ENCODE results near the gene PCBP1. TPM values are rescaled to one million over a fixed set of nuclear protein-coding genes. Genes with fewer than 3 reads are reported as not detected.

The PCBP1 gene
- total and polyA plus RNA-seq, 9 of the 15 experiments (the other 6 are each of a cell fraction or from before 2014, with no cell fraction given): 19.2 to 407 (median 78.1) TPM

- TF ChIP-seq RBM25 (IDR thresholded peaks at IDR 0.05; ENCODE audit: low read depth, low read length, severe bottlenecking) (no peak), SRF (CRISPR knock-in tag; IDR thresholded peaks at IDR 0.05) (0 out of 4 replicates have a peak, but pooled peaks of 1 of the 2 experiments have one; percentile 42), TBL1XR1 (IDR thresholded peaks at IDR 0.05; ENCODE audit: low read length in 2 of 2) (no peak), SMAD1 (IDR thresholded peaks at IDR 0.05; ENCODE audit: low read depth, low read length, partially characterized antibody) (no peak), DIDO1 (tag; IDR thresholded peaks at IDR 0.05; ENCODE audit: low read depth) (no peak), DACH1 (IDR thresholded peaks at IDR 0.05; ENCODE audit: partially characterized antibody) (no peak), RB1 (IDR thresholded peaks at IDR 0.05; ENCODE audit: low read depth) (no peak), SMARCA4 (IDR thresholded peaks at IDR 0.05) (peak; percentile 16; the same call in 1 of the 2 replicates), ZNF311 (CRISPR knock-in tag; IDR thresholded peaks at IDR 0.05) (peak; percentile 6; the same call in 1 of the 2 replicates), ZFX (CRISPR knock-in tag; IDR thresholded peaks at IDR 0.05) (0 out of 2 replicates have a peak, but pooled peaks have one; percentile 28), TAF1 (IDR thresholded peaks at IDR 0.05; ENCODE audit: control insufficient read depth, extremely low read depth, insufficient read depth, low read length, severe bottlenecking) (no peak), UBTF (IDR thresholded peaks at IDR 0.05; ENCODE audit: borderline replicate concordance in 1 of 2, low read depth in 2 of 2, low read length in 2 of 2) (0 out of 4 replicates have a peak, but pooled peaks of 1 of the 2 experiments have one; percentile 27), KLF1 (tag; IDR thresholded peaks at IDR 0.05) (no peak), MAFG (tag; conservative IDR thresholded peaks at IDR 0.05) (no peak), NR2C1 (IDR thresholded peaks at IDR 0.05) (no peak), NR2C1 (tag; IDR thresholded peaks at IDR 0.05) (no peak), SMARCC2 (IDR thresholded peaks at IDR 0.05; ENCODE audit: low read depth) (no peak), U2AF1 (optimal IDR thresholded peaks at IDR 0.05; ENCODE audit: low read depth, low read length) (no peak), CC2D1A (IDR thresholded peaks at IDR 0.05) (no peak), CXXC5 (CRISPR knock-in tag; IDR thresholded peaks at IDR 0.05) (peak; percentile 42), HSF4 (CRISPR knock-in tag; IDR thresholded peaks at IDR 0.05; ENCODE audit: borderline replicate concordance) (no peak)
- TF ChIP-seq, protein P1, sequence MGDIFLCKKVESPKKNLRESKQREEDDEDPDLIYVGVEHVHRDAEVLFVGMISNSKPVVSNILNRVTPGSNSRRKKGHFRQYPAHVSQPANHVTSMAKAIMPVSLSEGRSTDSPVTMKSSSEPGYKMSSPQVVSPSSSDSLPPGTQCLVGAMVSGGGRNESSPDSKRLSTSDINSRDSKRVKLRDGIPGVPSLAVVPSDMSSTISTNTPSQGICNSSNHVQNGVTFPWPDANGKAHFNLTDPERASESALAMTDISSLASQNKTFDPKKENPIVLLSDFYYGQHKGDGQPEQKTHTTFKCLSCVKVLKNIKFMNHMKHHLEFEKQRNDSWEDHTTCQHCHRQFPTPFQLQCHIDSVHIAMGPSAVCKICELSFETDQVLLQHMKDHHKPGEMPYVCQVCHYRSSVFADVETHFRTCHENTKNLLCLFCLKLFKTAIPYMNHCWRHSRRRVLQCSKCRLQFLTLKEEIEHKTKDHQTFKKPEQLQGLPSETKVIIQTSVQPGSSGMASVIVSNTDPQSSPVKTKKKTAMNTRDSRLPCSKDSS (IDR thresholded peaks at IDR 0.05; ENCODE audit: low read depth, partially characterized antibody): no peak
- TF ChIP-seq, protein P2, sequence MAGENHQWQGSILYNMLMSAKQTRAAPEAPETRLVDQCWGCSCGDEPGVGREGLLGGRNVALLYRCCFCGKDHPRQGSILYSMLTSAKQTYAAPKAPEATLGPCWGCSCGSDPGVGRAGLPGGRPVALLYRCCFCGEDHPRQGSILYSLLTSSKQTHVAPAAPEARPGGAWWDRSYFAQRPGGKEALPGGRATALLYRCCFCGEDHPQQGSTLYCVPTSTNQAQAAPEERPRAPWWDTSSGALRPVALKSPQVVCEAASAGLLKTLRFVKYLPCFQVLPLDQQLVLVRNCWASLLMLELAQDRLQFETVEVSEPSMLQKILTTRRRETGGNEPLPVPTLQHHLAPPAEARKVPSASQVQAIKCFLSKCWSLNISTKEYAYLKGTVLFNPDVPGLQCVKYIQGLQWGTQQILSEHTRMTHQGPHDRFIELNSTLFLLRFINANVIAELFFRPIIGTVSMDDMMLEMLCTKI (IDR thresholded peaks at IDR 0.05; ENCODE audit: partially characterized antibody): no peak
These were observed 46.4 kb downstream of the PCBP1 start (continued) for GRCh38 chr2:70133491-70134322.

All from K562 (cell line).